Measurements from ENCODE around the gene SRPK1. TPM values are rescaled to one million over a fixed set of nuclear protein-coding genes. Genes with fewer than 3 reads are reported as not detected.

SRPK1 gene
- total RNA-seq, 1 donor from 2014 or later: 36.0 TPM

- no peak overlapping the region for H3K4me3 Mint-ChIP-seq (ENCODE audit: unreplicated experiment)
- peaks cover 6% of the 10 kb centered on the region for H3K4me1 Mint-ChIP-seq (ENCODE audit: unreplicated experiment)
- H3K36me3 Mint-ChIP-seq (ENCODE audit: unreplicated experiment): peaks cover 7% of the 10 kb centered on the region
- DNase-seq (ENCODE audit: extremely low spot score, unreplicated experiment): no peak
- no peak overlapping the region for H3K27ac Mint-ChIP-seq (ENCODE audit: unreplicated experiment)
- no peaks in the 10 kb centered on the region for H3K9me3 Mint-ChIP-seq (ENCODE audit: unreplicated experiment)
- TF ChIP-seq CTCF (IDR thresholded peaks at IDR 0.05): no peak
- H3K27me3 Mint-ChIP-seq (ENCODE audit: unreplicated experiment): no peaks in the 10 kb centered on the region
These were observed 23.4 kb downstream of the SRPK1 start for GRCh38 chr6:35897486-35897885.

- TF ChIP-seq CTCF (IDR thresholded peaks at IDR 0.05): no peak
- no peak overlapping the region for H3K27ac Mint-ChIP-seq (ENCODE audit: unreplicated experiment)
- H3K4me3 Mint-ChIP-seq (ENCODE audit: unreplicated experiment): no peak overlapping the region
- DNase-seq (ENCODE audit: extremely low spot score, unreplicated experiment): no peak
- peaks cover 7% of the 10 kb centered on the region for H3K36me3 Mint-ChIP-seq (ENCODE audit: unreplicated experiment)
- H3K27me3 Mint-ChIP-seq (ENCODE audit: unreplicated experiment): no peaks in the 10 kb centered on the region
- H3K4me1 Mint-ChIP-seq (ENCODE audit: unreplicated experiment): peaks cover 6% of the 10 kb centered on the region
- no peaks in the 10 kb centered on the region for H3K9me3 Mint-ChIP-seq (ENCODE audit: unreplicated experiment)
These were observed 23.9 kb downstream of the SRPK1 start for GRCh38 chr6:35897036-35897435.

- Mint-ChIP-seq H3K4me1 (ENCODE audit: unreplicated experiment) (peaks cover 6% of the 10 kb centered on the region), H3K27ac (ENCODE audit: unreplicated experiment) (no peak overlapping the region), H3K36me3 (ENCODE audit: unreplicated experiment) (peaks cover 7% of the 10 kb centered on the region), H3K27me3 (ENCODE audit: unreplicated experiment) (no peaks in the 10 kb centered on the region), H3K9me3 (ENCODE audit: unreplicated experiment) (no peaks in the 10 kb centered on the region), H3K4me3 (ENCODE audit: unreplicated experiment) (no peak overlapping the region)
- no peak for TF ChIP-seq CTCF (IDR thresholded peaks at IDR 0.05)
- no peak for DNase-seq (ENCODE audit: extremely low spot score, unreplicated experiment)
These were observed 24.7 kb downstream of the SRPK1 start for GRCh38 chr6:35896228-35896627.

- Mint-ChIP-seq H3K27me3 (ENCODE audit: unreplicated experiment) (no peaks in the 10 kb centered on the region), H3K9me3 (ENCODE audit: unreplicated experiment) (no peaks in the 10 kb centered on the region), H3K4me3 (ENCODE audit: unreplicated experiment) (no peak overlapping the region), H3K36me3 (ENCODE audit: unreplicated experiment) (peaks cover 8% of the 10 kb centered on the region), H3K4me1 (ENCODE audit: unreplicated experiment) (peaks cover 6% of the 10 kb centered on the region), H3K27ac (ENCODE audit: unreplicated experiment) (no peak overlapping the region)
- no peak for TF ChIP-seq CTCF (IDR thresholded peaks at IDR 0.05)
- no peak for DNase-seq (ENCODE audit: extremely low spot score, unreplicated experiment)
These were observed 25.3 kb downstream of the SRPK1 start for GRCh38 chr6:35895560-35895959.

GRCh38 chr6:35894776-35895175, 26.1 kb downstream of the SRPK1 start:
- DNase-seq (ENCODE audit: extremely low spot score, unreplicated experiment): no peak
- Mint-ChIP-seq H3K9me3 (ENCODE audit: unreplicated experiment) (no peaks in the 10 kb centered on the region), H3K27ac (ENCODE audit: unreplicated experiment) (peak overlapping the region; percentile 2), H3K4me1 (ENCODE audit: unreplicated experiment) (peaks cover 9% of the 10 kb centered on the region), H3K27me3 (ENCODE audit: unreplicated experiment) (no peaks in the 10 kb centered on the region), H3K4me3 (ENCODE audit: unreplicated experiment) (no peak overlapping the region), H3K36me3 (ENCODE audit: unreplicated experiment) (peaks cover 8% of the 10 kb centered on the region)
- no peak for TF ChIP-seq CTCF (IDR thresholded peaks at IDR 0.05)

Data from osteocyte (in vitro differentiated cells).